Keratinocyte (primary cell): Measurements from ENCODE around the gene COPZ2.

Experiments used
- EZH2 ChIP-seq: IDR thresholded peaks from one replicate; pipeline ENCODE4 v1.6.1; 2012; ENCODE audit warnings: inconsistent platforms, mild to moderate bottlenecking, low read length, moderate library complexity
- TF ChIP-seq, protein P1 (sequence below), 3 experiments: IDR thresholded peaks in 1 of 3; conservative IDR thresholded peaks in 1 of 3; optimal IDR thresholded peaks in 1 of 3; 2 replicates in 2 of 3; 3 replicates in 1 of 3; pipeline versions ENCODE3 to v1.5.1; 2011; ENCODE audit warnings: low read length in 3 of 3, mild to moderate bottlenecking in 3 of 3, moderate library complexity in 2 of 3, control low read depth in 1 of 3, inconsistent platforms in 1 of 3; ENCODE audit not compliant: insufficient read depth in 2 of 3; ENCODE audit errors: extremely low read depth in 1 of 3

DNA sequence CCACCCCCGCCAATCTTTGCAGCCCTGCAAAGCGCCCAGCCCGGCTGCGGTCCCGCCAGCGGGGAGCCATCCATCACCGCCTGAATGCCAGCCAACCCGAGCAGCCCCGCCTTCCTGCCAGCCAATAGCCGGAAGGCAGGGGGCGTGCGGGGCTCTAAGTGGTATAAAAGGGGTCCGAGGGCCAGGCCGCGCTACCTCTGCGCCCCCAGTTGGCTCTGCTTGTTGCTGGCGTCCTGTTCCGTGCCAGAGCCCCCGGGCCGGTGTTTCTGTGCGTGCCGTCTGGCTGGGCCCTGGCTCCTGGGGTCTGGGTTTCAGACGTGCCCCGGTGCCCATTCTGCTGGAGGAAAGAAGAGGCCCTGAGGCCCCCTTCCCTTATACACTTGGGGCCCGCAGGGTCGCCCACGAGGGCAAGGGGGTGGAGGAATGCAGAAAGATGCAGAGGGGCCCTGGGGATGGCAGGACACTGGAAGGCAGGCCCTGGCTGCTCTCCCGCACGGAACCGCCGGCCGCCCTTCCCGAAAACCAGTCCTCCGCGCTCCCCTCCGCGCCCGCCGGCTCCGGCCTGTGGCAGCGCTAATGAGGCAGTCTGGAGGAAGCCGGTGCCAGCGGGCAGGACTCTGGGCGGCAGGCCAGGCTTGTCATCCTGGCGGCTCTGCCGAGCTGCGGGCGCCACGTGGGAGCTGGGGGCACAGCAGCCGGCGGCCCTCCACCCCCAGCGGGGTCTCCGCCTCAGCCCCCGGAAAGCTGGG lies 14.0 kb downstream of the COPZ2 start:
- no peak for TF ChIP-seq EZH2
- TF ChIP-seq, protein P1, sequence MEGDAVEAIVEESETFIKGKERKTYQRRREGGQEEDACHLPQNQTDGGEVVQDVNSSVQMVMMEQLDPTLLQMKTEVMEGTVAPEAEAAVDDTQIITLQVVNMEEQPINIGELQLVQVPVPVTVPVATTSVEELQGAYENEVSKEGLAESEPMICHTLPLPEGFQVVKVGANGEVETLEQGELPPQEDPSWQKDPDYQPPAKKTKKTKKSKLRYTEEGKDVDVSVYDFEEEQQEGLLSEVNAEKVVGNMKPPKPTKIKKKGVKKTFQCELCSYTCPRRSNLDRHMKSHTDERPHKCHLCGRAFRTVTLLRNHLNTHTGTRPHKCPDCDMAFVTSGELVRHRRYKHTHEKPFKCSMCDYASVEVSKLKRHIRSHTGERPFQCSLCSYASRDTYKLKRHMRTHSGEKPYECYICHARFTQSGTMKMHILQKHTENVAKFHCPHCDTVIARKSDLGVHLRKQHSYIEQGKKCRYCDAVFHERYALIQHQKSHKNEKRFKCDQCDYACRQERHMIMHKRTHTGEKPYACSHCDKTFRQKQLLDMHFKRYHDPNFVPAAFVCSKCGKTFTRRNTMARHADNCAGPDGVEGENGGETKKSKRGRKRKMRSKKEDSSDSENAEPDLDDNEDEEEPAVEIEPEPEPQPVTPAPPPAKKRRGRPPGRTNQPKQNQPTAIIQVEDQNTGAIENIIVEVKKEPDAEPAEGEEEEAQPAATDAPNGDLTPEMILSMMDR (optimal IDR thresholded peaks at IDR 0.05 in 1 of 3, IDR thresholded peaks at IDR 0.05 in 1 of 3, conservative IDR thresholded peaks at IDR 0.05 in 1 of 3; ENCODE audit: extremely low read depth in 1 of 3, insufficient read depth in 2 of 3, low read length in 3 of 3) = peak; percentile 33 to 65 (median 47)
